ENCODE data around the gene APMAP. TPM values are rescaled to one million over a fixed set of nuclear protein-coding genes. Genes with fewer than 3 reads are reported as not detected.

The APMAP gene
- total RNA-seq, 1 experiment from 2014 or later, result 75.3 TPM

GRCh38 chr20:24951536-24952083 is 40.9 kb downstream of the APMAP start:
- CTCF ChIA-PET, result interaction anchor here (0.8 to 4.3 kb wide), 3 partner anchors 10 to 21 kb away, joined by 3 to 38 read pairs (median 3); no protein-coding TSS in a partner anchor
- TF ChIP-seq, protein P1, sequence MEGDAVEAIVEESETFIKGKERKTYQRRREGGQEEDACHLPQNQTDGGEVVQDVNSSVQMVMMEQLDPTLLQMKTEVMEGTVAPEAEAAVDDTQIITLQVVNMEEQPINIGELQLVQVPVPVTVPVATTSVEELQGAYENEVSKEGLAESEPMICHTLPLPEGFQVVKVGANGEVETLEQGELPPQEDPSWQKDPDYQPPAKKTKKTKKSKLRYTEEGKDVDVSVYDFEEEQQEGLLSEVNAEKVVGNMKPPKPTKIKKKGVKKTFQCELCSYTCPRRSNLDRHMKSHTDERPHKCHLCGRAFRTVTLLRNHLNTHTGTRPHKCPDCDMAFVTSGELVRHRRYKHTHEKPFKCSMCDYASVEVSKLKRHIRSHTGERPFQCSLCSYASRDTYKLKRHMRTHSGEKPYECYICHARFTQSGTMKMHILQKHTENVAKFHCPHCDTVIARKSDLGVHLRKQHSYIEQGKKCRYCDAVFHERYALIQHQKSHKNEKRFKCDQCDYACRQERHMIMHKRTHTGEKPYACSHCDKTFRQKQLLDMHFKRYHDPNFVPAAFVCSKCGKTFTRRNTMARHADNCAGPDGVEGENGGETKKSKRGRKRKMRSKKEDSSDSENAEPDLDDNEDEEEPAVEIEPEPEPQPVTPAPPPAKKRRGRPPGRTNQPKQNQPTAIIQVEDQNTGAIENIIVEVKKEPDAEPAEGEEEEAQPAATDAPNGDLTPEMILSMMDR (IDR thresholded peaks at IDR 0.05; ENCODE audit: unreplicated experiment), result no peak
- peaks cover 19% of the 10 kb centered on the region for H3K36me3 Mint-ChIP-seq (ENCODE audit: insufficient read depth, unreplicated experiment)
- DNase-seq (ENCODE audit: unreplicated experiment), result no peak
- no peaks in the 10 kb centered on the region for H3K9me3 Mint-ChIP-seq (ENCODE audit: unreplicated experiment)
- H3K4me1 Mint-ChIP-seq (ENCODE audit: insufficient read depth, unreplicated experiment), result no peaks in the 10 kb centered on the region
- H3K4me3 Mint-ChIP-seq (ENCODE audit: unreplicated experiment), result no peak overlapping the region
- BruUV-seq (replicated peaks), result no TSS peak
- intact Hi-C loops (cut with micrococcal nuclease), result no loop called here
- no peaks in the 10 kb centered on the region for H3K27me3 Mint-ChIP-seq (ENCODE audit: insufficient read depth, unreplicated experiment)
- POLR2A ChIA-PET, result interaction anchor here (0.7 to 1.1 kb wide), 2 partner anchors 40 to 1532 kb away, joined by 3 read pairs; no protein-coding TSS in a partner anchor
- no peak overlapping the region for H3K27ac Mint-ChIP-seq (ENCODE audit: low read depth, unreplicated experiment)

DNA sequence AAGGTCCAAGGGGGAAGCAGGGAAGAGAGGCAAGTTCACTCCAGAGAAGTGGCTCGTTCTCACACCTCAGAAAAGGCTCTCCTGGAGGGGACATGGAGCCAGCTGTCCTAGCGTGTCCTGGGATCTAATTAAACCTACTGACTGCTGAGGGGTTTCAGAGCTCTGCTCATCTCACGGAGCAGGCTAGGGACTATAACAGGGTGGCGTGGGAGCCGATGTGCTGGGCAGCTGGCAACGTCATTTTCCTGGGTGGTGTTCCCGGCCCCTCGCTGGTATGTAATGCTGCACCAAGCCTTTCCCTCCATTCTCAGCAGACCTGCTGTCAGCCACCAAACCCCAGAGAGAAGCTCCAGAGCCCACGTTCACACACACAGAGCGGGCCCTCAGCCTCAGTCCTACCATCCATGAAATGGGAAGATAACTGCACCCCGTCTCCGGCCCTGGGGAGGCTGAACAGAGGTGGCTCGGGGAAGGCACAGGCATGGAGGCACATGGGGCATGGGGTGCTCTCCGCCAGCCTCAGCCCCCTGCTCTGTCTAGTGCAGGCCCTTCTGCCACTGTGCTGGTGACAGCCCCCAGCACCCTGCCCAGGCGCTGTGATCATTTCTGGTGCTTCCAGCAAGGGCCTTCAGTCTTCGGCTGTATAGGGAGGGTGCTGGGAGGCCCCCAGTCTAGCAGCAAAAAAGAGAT is 41.6 kb downstream of the APMAP start:
- TF ChIP-seq, protein P1 (IDR thresholded peaks at IDR 0.05; ENCODE audit: unreplicated experiment), result no peak
- BruUV-seq (replicated peaks), result no TSS peak
- no peak overlapping the region for H3K27ac Mint-ChIP-seq (ENCODE audit: low read depth, unreplicated experiment)
- H3K4me3 Mint-ChIP-seq (ENCODE audit: unreplicated experiment), result no peak overlapping the region
- H3K36me3 Mint-ChIP-seq (ENCODE audit: insufficient read depth, unreplicated experiment), result peaks cover 15% of the 10 kb centered on the region
- ChIA-PET CTCF (interaction anchor here (0.5 to 4.3 kb wide), 7 partner anchors 10 to 1062 kb away, joined by 3 to 38 read pairs (median 3); no protein-coding TSS in a partner anchor), POLR2A (no interaction called here)
- H3K9me3 Mint-ChIP-seq (ENCODE audit: unreplicated experiment), result peaks cover 1% of the 10 kb centered on the region
- no peak for DNase-seq (ENCODE audit: unreplicated experiment)
- intact Hi-C loops (cut with micrococcal nuclease), result no loop called here
- H3K4me1 Mint-ChIP-seq (ENCODE audit: insufficient read depth, unreplicated experiment), result no peaks in the 10 kb centered on the region
- no peaks in the 10 kb centered on the region for H3K27me3 Mint-ChIP-seq (ENCODE audit: insufficient read depth, unreplicated experiment)

GRCh38 chr20:24950128-24950835 is 42.3 kb downstream of the APMAP start:
- no TSS peak for BruUV-seq (replicated peaks)
- peaks cover 7% of the 10 kb centered on the region for H3K9me3 Mint-ChIP-seq (ENCODE audit: unreplicated experiment)
- ChIA-PET POLR2A (no interaction called here), CTCF (interaction anchor here (0.5 to 1.4 kb wide), 6 partner anchors 19 to 1061 kb away, joined by 3 to 7 read pairs (median 3); no protein-coding TSS in a partner anchor)
- H3K36me3 Mint-ChIP-seq (ENCODE audit: insufficient read depth, unreplicated experiment), result peaks cover 8% of the 10 kb centered on the region
- TF ChIP-seq, protein P1 (IDR thresholded peaks at IDR 0.05; ENCODE audit: unreplicated experiment), result no peak
- H3K27me3 Mint-ChIP-seq (ENCODE audit: insufficient read depth, unreplicated experiment), result no peaks in the 10 kb centered on the region
- H3K27ac Mint-ChIP-seq (ENCODE audit: low read depth, unreplicated experiment), result no peak overlapping the region
- H3K4me1 Mint-ChIP-seq (ENCODE audit: insufficient read depth, unreplicated experiment), result no peaks in the 10 kb centered on the region
- no peak overlapping the region for H3K4me3 Mint-ChIP-seq (ENCODE audit: unreplicated experiment)
- no peak for DNase-seq (ENCODE audit: unreplicated experiment)
- intact Hi-C loops (cut with micrococcal nuclease), result no loop called here

DNA sequence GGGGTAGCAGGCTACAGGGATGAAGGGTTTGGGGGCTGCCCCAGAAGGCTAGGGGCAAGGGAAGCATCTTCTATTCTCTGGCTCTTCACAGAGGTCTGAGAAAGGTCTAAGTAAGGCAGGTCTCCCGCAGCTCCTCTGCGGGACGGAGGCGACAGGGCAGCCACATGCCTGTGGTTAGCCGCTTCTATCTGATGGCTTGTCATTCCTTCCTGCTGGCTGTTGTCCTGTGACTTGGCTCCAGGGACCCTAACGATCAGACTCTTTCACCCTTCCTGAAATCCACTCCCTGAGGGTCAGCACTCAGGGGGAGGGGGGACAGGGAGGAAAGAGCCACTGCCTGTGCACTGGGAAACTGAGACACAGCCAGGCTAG is 42.8 kb downstream of the APMAP start:
- Mint-ChIP-seq H3K27ac (ENCODE audit: low read depth, unreplicated experiment) (no peak overlapping the region), H3K36me3 (ENCODE audit: insufficient read depth, unreplicated experiment) (peaks cover 4% of the 10 kb centered on the region), H3K9me3 (ENCODE audit: unreplicated experiment) (peaks cover 7% of the 10 kb centered on the region), H3K4me3 (ENCODE audit: unreplicated experiment) (no peak overlapping the region), H3K27me3 (ENCODE audit: insufficient read depth, unreplicated experiment) (no peaks in the 10 kb centered on the region), H3K4me1 (ENCODE audit: insufficient read depth, unreplicated experiment) (no peaks in the 10 kb centered on the region)
- ChIA-PET CTCF (interaction anchor here (1.4 kb wide), 1 partner anchor 19 kb away, joined by 7 read pairs; no protein-coding TSS in a partner anchor), POLR2A (no interaction called here)
- intact Hi-C loops (cut with micrococcal nuclease), result no loop called here
- no peak for DNase-seq (ENCODE audit: unreplicated experiment)
- BruUV-seq (replicated peaks), result no TSS peak
- TF ChIP-seq, protein P1 (IDR thresholded peaks at IDR 0.05; ENCODE audit: unreplicated experiment), result no peak

All from MCF 10A (cell line).